ENCODE results near the gene SPIRE2.
"Not testable (repeated sequence)": the region's sequence is repeated elsewhere in the genome, so short reads cannot be mapped to it uniquely, and the experiment has no call there.

Gene SPIRE2

GRCh38 chr16:89900885-89901284, 72.6 kb downstream of the SPIRE2 start:
- no peak for DNase-seq

- DNase-seq = no peak
Measured at GRCh38 chr16:89902980-89903379, 74.7 kb downstream of the SPIRE2 start.

- DNase-seq = no peak
Measured at GRCh38 chr16:89903908-89904515, 75.7 kb downstream of the SPIRE2 start.

GRCh38 chr16:89904606-89905510, 76.6 kb downstream of the SPIRE2 start:
- no peak for DNase-seq

- no peak for DNase-seq
Measured at GRCh38 chr16:89905511-89906139, 77.3 kb downstream of the SPIRE2 start.

GRCh38 chr16:89906140-89907025, 78.1 kb downstream of the SPIRE2 start:
- no peak for DNase-seq

GRCh38 chr16:89907055-89907814, 79.0 kb downstream of the SPIRE2 start:
- DNase-seq = no peak

GRCh38 chr16:89908236-89908635, 80.0 kb downstream of the SPIRE2 start:
- no peak for DNase-seq

GRCh38 chr16:89909777-89910716, 81.8 kb downstream of the SPIRE2 start:
- peak; percentile 67 for DNase-seq

GRCh38 chr16:89910717-89911354, 82.6 kb downstream of the SPIRE2 start:
- no peak for DNase-seq

- DNase-seq = no peak
Measured at GRCh38 chr16:89911375-89911774, 83.1 kb downstream of the SPIRE2 start.

- DNase-seq = no peak
Measured at GRCh38 chr16:89912143-89912542, 83.9 kb downstream of the SPIRE2 start.

- no peak for DNase-seq
Measured at GRCh38 chr16:89912627-89913026, 84.4 kb downstream of the SPIRE2 start.

- DNase-seq = no peak
Measured at GRCh38 chr16:89913408-89914387, 85.4 kb downstream of the SPIRE2 start.

- DNase-seq = not testable (repeated sequence)
Measured at GRCh38 chr16:89914642-89915285, 86.5 kb downstream of the SPIRE2 start.

- no peak for DNase-seq
Measured at GRCh38 chr16:89915303-89916232, 87.3 kb downstream of the SPIRE2 start.

- DNase-seq = peak; percentile 92
Measured at GRCh38 chr16:89917773-89918452, 89.6 kb downstream of the SPIRE2 start.
